ENCODE results near the gene MATN1.

DNA sequence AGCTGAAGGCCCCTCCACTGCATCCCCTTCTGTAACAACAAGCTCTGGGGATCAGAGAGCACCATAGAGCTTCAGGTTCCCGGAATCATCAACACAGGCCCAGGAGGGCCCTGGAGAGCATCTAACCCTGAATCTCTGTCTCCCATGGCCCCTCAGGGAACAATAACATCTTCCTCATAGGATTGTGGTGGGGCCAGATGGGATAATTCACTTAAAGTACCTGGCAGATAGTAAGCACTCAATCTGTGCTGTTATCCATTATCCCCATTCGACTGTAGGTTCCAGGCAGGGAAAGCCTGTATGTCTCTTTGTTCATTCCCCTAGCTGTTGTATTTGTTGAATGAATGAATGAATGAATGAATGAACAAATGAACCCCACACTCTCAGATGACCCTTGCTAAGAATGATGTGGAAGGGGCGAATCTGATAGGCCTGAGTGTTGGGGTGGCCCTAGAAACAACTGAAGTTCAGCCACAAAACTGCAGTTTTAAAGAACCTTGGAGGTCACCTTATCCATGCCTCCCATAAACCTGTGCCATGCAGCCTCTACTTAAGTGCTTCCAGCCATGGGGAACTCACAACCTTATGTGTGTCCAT lies 19.7 kb upstream of the MATN1 start:
- TF ChIP-seq EZH2 (IDR thresholded peaks at IDR 0.05; ENCODE audit: borderline replicate concordance) (no peak), EZH2phosphoT487 (IDR thresholded peaks at IDR 0.05; ENCODE audit: low read depth, severe bottlenecking, unreplicated experiment) (no peak), CTCF (IDR thresholded peaks at IDR 0.05; ENCODE audit: poor library complexity) (no peak)
